Kidney epithelial cell (primary cell): ENCODE results near the gene SLC2A14. TPM values are rescaled to one million over a fixed set of nuclear protein-coding genes. Genes with fewer than 3 reads are reported as not detected.
"Not testable (repeated sequence)": the region's sequence is repeated elsewhere in the genome, so short reads cannot be mapped to it uniquely, and the experiment has no call there.

Source experiments
- DNase-seq: peaks from one replicate; pipeline ENCODE4 v3.0.0-alpha.2; 2010; ENCODE audit warnings: low read depth
- H3K27me3 ChIP-seq: 2 replicates; pipeline ENCODE4 v1.6.0; 2011; ENCODE audit warnings: low read length; ENCODE audit not compliant: control insufficient read depth, insufficient read depth
- H3K36me3 ChIP-seq: 2 replicates; pipeline ENCODE4 v1.5.1; 2011; ENCODE audit warnings: low read length; ENCODE audit not compliant: control insufficient read depth, insufficient read depth
- H3K4me3 ChIP-seq: 2 replicates; pipeline ENCODE4 v1.5.1; 2011; ENCODE audit warnings: low read depth, mild to moderate bottlenecking, control low read depth, low read length
- total RNA-seq: library from RNA; depleted of rRNA; stranded (reverse); fragments of >200 nt; gene quantifications from 2 replicates; pipeline ENCODE4 v1.2.3, GENCODE V29; 2015
- TF ChIP-seq, protein P1 (sequence below): IDR thresholded peaks from 2 replicates; pipeline ENCODE4 v1.5.1; 2011; ENCODE audit warnings: mild to moderate bottlenecking, moderate library complexity, low read length, control low read depth, inconsistent platforms; ENCODE audit not compliant: insufficient read depth, poor library complexity, severe bottlenecking

SLC2A14 gene
- not detected in 2 replicates for total RNA-seq

DNA sequence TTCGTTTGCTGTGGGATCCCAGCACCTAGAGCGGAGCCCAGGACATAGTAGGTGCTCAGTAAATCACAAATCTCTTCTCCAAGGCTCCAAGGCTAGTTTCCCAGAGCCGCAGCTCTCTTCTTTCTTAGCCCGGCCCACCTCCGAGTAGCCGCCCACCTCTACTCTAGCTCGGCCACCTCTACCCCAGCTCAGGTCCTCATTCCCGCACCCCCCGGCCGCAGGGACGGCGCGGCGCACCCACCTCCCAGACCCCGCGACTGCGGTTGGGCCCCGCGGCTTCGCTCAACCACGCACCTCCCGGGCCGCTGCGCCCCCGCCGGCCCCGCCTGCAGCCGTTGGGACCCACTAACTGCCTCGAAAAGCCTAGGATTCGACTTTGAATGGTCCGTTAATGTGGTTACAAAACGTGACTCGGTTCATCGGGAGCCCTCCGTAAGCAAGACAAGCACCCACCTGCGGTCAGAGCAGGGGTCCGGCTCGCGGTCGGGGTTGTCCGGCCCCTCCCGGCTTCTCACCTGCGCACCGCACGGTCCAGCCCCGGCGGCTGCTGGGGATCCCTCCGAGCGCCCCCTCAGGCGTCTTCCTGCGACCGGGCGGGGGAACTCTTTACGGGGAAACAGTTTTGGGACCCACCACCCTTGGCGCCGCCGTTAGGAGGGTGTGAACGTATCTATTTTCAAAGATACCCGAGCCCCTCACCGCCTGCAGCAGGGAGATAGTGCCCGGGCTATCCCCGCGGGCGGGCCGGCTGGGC, at the start of gene SLC2A14:
SLC2A14 (minus strand) TSS at position 350 of the 754 bp plus-strand sequence. CDS start 3,035 bp downstream, outside the sequence.
- DNase-seq: no peak
- H3K4me3 ChIP-seq: no peak within 1 kb of the TSS

DNA sequence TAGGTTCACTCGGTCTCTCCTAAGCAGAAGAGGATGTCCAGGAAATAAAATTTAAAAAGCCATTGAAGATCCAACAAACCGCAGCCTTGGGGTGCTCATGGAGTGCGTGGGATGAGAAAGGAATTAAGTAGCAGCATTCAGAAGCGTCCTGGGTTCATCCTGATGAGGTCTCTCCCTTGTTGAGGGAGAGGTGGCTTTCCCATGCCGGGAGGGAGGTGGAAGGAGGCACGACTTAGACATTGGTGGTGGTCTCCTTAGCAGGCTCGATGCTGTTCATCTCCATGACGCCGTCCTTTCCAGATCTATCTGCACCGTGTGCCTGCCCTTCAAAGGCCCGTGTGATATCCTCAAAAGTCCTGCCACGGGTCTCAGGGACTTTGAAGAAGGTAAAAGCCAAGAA, 48.5 kb upstream of the SLC2A14 start:
- H3K27me3 ChIP-seq, H3K4me3 ChIP-seq, DNase-seq, H3K36me3 ChIP-seq: not testable (repeated sequence)

More for the DNA sequence above, at the start of gene SLC2A14:
- Histone ChIP-seq H3K27me3 (peaks cover 21% of the 10 kb centered on the region), H3K36me3 (no peaks in the 10 kb centered on the region)
- TF ChIP-seq, protein P1, sequence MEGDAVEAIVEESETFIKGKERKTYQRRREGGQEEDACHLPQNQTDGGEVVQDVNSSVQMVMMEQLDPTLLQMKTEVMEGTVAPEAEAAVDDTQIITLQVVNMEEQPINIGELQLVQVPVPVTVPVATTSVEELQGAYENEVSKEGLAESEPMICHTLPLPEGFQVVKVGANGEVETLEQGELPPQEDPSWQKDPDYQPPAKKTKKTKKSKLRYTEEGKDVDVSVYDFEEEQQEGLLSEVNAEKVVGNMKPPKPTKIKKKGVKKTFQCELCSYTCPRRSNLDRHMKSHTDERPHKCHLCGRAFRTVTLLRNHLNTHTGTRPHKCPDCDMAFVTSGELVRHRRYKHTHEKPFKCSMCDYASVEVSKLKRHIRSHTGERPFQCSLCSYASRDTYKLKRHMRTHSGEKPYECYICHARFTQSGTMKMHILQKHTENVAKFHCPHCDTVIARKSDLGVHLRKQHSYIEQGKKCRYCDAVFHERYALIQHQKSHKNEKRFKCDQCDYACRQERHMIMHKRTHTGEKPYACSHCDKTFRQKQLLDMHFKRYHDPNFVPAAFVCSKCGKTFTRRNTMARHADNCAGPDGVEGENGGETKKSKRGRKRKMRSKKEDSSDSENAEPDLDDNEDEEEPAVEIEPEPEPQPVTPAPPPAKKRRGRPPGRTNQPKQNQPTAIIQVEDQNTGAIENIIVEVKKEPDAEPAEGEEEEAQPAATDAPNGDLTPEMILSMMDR: no peak

DNA sequence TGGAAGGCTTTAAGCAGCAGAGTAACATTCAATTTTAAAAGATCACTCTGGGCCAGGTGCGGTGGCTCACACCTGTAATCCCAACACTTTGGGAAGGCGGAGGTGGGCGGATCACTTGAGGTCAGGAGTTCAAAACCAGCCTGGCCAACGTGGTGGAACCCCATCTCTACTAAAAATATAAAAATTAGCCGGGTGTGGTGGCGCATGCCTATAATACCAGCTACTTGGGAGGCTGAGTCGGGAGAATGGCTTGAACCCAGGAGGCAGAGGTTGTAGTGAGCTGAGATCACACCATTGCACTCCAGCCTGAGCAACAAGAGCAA, 45.5 kb upstream of the SLC2A14 start:
- not testable (repeated sequence) for H3K36me3 ChIP-seq, H3K4me3 ChIP-seq, DNase-seq, H3K27me3 ChIP-seq

- no peaks in the 10 kb centered on the region for H3K36me3 ChIP-seq
- no peak for DNase-seq
- TF ChIP-seq, protein P1: no peak
- no peaks in the 10 kb centered on the region for H3K27me3 ChIP-seq
- H3K4me3 ChIP-seq: no peak overlapping the region
These were observed 44.9 kb upstream of the SLC2A14 start for GRCh38 chr12:7917392-7918267.

DNA sequence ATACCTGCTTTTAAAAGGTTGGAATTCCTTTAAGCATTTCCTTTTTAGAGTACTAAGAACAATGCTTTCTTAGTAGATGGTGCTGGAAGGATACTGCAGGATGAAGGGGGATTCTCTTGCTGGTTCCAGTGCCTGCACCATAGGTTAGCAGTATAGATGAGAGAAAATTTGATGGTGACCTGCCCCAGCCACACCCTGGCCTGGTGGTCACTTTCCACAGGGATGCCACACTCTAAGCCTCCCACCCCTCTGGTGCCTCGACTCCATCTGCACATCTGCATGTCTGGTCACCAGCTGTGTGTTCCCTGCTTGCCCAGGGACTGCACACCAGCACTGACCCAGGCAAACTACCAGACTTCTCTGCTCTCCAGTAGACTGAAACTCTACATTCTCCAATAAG, 44.2 kb upstream of the SLC2A14 start:
- H3K36me3 ChIP-seq: no peaks in the 10 kb centered on the region
- H3K27me3 ChIP-seq: no peaks in the 10 kb centered on the region
- DNase-seq: no peak
- TF ChIP-seq, protein P1: no peak
- no peak overlapping the region for H3K4me3 ChIP-seq

DNA sequence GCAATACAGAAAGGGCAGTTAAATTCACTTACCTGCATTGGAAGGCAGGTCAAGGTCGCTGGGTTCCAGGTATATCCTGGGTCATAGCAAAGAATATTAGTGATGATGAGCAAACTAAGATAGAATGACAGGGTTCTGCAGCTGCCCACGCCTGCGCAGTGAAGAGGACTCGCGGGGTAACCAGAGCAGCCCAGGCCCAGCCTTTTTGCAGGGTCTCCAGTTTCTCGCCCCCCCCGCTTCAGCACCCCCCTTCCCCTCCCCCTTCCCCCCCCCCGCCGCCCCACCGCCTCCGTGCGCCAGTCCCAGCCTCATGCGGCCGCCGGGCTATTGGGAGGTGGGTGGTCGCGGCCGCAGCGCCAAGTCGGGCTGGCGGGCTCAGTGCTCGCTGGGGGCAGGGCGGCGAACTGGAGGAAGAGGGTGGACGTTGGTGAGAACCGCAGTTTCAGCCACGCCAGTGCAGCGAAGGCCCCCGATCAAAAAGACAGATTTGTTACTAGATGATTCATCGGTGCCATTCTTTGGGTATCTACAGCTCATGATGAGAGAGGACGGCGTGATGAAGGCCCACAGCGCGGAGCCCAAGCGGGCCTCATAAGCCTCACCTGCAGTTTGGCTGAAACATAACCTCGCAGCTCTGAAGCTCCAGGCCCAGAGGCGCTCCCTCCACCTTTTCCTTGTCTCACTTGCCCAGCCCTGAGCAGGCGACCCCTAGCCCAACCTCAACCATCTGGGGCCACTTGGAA, 43.1 kb upstream of the SLC2A14 start:
- Histone ChIP-seq H3K4me3 (peak overlapping the region; percentile 18), H3K27me3 (no peaks in the 10 kb centered on the region), H3K36me3 (no peaks in the 10 kb centered on the region)
- TF ChIP-seq, protein P1: no peak
- no peak for DNase-seq

DNA sequence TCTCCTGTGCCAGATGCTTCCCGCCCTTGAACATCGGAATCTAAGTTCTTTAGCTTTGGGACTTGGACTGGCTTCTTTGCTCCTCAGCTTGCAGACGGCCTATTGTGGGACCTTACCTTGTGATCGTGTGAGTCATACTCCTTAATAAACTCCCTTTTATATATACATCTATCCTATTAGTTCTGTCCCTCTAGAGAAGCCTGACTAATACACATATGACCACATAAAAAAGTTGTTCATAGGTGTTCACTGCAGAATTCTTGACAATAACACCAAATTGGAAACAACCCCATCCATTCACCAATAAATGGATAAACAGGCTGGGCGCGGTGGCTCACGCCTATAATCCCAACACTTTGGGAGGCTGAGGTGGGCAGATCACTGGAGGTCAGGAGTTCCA, 37.4 kb upstream of the SLC2A14 start:
- not testable (repeated sequence) for DNase-seq, H3K36me3 ChIP-seq, H3K4me3 ChIP-seq, H3K27me3 ChIP-seq
